H1 (cell line): ENCODE data around the gene GRID1. TPM values are rescaled to one million over a fixed set of nuclear protein-coding genes. Genes with fewer than 3 reads are reported as not detected.

ENCODE experiments used
- BRCA1 ChIP-seq: IDR thresholded peaks from 2 replicates; pipeline ENCODE4 v1.6.1; 2012; ENCODE audit warnings: low read depth, low read length, improper control_type of control experiment
- CHD2 ChIP-seq: IDR thresholded peaks from 2 replicates; pipeline ENCODE4 v1.6.1; 2012; ENCODE audit warnings: low read length, improper control_type of control experiment
- CTBP2 ChIP-seq: IDR thresholded peaks from 2 replicates; pipeline ENCODE4 v1.7.0; 2011; ENCODE audit warnings: borderline replicate concordance, mild to moderate bottlenecking, moderate library complexity, mixed read lengths, low read length; ENCODE audit not compliant: insufficient read depth, insufficient read length
- MAFK ChIP-seq: IDR thresholded peaks from 2 replicates; pipeline ENCODE4 v1.6.1; 2012; ENCODE audit warnings: low read depth, mild to moderate bottlenecking, improper control_type of control experiment, low read length
- PHF8 ChIP-seq: fragments of 200-600 bp; sonication (generic); conservative IDR thresholded peaks from 2 replicates; pipeline ENCODE4 v1.7.1; 2012; ENCODE audit warnings: low read depth, mild to moderate bottlenecking, inconsistent platforms, low read length, moderate library complexity
- TAF7 ChIP-seq: optimal IDR thresholded peaks from 2 replicates; pipeline ENCODE3; 2011; ENCODE audit warnings: low read depth, mild to moderate bottlenecking, inconsistent platforms, low read length, moderate library complexity, borderline replicate concordance
- polyA plus RNA-seq, 7 experiments: library from polyadenylated mRNA; depleted of rRNA in 3 of 7; stranded (reverse) in 5 of 7; unstranded in 2 of 7; fragments of >200 nt in 5 of 7; fragments of 200-250 nt in 2 of 7; gene quantifications; 1 replicate in 5 of 7; 2 replicates in 1 of 7; 4 replicates in 1 of 7; pipeline versions ENCODE4 v1.2.1 to v1.2.3, GENCODE V29; 2011 to 2013; ENCODE audit warnings: missing spikeins in 2 of 7, mixed read lengths in 2 of 7
- total RNA-seq: library from RNA; stranded (reverse); fragmentation: NEBNext Ultra II Directional; extraction: Animal tissue kit (Norgen Biotek cat#: 25700); gene quantifications from 2 replicates; pipeline ENCODE4 v1.2.1, GENCODE V29; 2021
- TF ChIP-seq, protein P1 (sequence below): fragments of 300-600 bp; sonication (generic); IDR thresholded peaks from 2 replicates; pipeline ENCODE4 v1.7.1; 2012; ENCODE audit warnings: low read length, moderate library complexity, mild to moderate bottlenecking, inconsistent platforms; ENCODE audit not compliant: insufficient replicate concordance
- TF ChIP-seq, protein P2 (sequence below): IDR thresholded peaks from 2 replicates; pipeline ENCODE4 v1.6.1; 2012; ENCODE audit warnings: low read length, inconsistent platforms
- TF ChIP-seq, protein P3 (sequence below): IDR thresholded peaks from 2 replicates; pipeline ENCODE4 v1.6.1; 2012; ENCODE audit warnings: inconsistent platforms

GRID1 gene
- total and polyA plus RNA-seq, 2 of the 8 experiments (the other 6 are each of a cell fraction or from before 2014, with no cell fraction given), result 0.22 to 0.30 TPM

DNA sequence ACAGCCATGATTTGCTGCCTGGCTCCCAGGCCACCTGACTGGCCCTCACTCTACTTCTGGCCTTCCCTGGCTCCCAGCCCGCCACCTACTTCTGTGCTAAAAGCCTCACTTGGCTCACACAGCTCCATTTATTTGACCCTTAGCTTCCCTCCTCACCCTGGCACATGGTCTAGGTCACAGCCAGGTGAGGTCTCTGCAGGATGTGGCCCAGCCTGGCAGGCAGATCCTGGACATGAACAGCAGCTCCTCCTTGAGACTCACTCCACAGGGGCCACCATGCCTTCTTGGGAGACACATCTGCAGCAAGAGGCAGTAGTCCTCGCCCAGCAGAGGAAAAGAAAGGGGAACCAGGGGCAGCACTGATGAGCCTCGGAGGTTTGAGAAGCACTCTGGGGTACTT, 64.6 kb downstream of the GRID1 start (continued):
- TF ChIP-seq, protein P1, sequence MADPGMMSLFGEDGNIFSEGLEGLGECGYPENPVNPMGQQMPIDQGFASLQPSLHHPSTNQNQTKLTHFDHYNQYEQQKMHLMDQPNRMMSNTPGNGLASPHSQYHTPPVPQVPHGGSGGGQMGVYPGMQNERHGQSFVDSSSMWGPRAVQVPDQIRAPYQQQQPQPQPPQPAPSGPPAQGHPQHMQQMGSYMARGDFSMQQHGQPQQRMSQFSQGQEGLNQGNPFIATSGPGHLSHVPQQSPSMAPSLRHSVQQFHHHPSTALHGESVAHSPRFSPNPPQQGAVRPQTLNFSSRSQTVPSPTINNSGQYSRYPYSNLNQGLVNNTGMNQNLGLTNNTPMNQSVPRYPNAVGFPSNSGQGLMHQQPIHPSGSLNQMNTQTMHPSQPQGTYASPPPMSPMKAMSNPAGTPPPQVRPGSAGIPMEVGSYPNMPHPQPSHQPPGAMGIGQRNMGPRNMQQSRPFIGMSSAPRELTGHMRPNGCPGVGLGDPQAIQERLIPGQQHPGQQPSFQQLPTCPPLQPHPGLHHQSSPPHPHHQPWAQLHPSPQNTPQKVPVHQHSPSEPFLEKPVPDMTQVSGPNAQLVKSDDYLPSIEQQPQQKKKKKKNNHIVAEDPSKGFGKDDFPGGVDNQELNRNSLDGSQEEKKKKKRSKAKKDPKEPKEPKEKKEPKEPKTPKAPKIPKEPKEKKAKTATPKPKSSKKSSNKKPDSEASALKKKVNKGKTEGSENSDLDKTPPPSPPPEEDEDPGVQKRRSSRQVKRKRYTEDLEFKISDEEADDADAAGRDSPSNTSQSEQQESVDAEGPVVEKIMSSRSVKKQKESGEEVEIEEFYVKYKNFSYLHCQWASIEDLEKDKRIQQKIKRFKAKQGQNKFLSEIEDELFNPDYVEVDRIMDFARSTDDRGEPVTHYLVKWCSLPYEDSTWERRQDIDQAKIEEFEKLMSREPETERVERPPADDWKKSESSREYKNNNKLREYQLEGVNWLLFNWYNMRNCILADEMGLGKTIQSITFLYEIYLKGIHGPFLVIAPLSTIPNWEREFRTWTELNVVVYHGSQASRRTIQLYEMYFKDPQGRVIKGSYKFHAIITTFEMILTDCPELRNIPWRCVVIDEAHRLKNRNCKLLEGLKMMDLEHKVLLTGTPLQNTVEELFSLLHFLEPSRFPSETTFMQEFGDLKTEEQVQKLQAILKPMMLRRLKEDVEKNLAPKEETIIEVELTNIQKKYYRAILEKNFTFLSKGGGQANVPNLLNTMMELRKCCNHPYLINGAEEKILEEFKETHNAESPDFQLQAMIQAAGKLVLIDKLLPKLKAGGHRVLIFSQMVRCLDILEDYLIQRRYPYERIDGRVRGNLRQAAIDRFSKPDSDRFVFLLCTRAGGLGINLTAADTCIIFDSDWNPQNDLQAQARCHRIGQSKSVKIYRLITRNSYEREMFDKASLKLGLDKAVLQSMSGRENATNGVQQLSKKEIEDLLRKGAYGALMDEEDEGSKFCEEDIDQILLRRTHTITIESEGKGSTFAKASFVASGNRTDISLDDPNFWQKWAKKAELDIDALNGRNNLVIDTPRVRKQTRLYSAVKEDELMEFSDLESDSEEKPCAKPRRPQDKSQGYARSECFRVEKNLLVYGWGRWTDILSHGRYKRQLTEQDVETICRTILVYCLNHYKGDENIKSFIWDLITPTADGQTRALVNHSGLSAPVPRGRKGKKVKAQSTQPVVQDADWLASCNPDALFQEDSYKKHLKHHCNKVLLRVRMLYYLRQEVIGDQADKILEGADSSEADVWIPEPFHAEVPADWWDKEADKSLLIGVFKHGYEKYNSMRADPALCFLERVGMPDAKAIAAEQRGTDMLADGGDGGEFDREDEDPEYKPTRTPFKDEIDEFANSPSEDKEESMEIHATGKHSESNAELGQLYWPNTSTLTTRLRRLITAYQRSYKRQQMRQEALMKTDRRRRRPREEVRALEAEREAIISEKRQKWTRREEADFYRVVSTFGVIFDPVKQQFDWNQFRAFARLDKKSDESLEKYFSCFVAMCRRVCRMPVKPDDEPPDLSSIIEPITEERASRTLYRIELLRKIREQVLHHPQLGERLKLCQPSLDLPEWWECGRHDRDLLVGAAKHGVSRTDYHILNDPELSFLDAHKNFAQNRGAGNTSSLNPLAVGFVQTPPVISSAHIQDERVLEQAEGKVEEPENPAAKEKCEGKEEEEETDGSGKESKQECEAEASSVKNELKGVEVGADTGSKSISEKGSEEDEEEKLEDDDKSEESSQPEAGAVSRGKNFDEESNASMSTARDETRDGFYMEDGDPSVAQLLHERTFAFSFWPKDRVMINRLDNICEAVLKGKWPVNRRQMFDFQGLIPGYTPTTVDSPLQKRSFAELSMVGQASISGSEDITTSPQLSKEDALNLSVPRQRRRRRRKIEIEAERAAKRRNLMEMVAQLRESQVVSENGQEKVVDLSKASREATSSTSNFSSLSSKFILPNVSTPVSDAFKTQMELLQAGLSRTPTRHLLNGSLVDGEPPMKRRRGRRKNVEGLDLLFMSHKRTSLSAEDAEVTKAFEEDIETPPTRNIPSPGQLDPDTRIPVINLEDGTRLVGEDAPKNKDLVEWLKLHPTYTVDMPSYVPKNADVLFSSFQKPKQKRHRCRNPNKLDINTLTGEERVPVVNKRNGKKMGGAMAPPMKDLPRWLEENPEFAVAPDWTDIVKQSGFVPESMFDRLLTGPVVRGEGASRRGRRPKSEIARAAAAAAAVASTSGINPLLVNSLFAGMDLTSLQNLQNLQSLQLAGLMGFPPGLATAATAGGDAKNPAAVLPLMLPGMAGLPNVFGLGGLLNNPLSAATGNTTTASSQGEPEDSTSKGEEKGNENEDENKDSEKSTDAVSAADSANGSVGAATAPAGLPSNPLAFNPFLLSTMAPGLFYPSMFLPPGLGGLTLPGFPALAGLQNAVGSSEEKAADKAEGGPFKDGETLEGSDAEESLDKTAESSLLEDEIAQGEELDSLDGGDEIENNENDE, result no peak
- TF ChIP-seq, protein P2, sequence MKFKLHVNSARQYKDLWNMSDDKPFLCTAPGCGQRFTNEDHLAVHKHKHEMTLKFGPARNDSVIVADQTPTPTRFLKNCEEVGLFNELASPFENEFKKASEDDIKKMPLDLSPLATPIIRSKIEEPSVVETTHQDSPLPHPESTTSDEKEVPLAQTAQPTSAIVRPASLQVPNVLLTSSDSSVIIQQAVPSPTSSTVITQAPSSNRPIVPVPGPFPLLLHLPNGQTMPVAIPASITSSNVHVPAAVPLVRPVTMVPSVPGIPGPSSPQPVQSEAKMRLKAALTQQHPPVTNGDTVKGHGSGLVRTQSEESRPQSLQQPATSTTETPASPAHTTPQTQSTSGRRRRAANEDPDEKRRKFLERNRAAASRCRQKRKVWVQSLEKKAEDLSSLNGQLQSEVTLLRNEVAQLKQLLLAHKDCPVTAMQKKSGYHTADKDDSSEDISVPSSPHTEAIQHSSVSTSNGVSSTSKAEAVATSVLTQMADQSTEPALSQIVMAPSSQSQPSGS, result no peak
- TF ChIP-seq CHD2 (no peak), BRCA1 (no peak), TAF7 (no peak), PHF8 (no peak), MAFK (no peak), CTBP2 (no peak)
- TF ChIP-seq, protein P3, sequence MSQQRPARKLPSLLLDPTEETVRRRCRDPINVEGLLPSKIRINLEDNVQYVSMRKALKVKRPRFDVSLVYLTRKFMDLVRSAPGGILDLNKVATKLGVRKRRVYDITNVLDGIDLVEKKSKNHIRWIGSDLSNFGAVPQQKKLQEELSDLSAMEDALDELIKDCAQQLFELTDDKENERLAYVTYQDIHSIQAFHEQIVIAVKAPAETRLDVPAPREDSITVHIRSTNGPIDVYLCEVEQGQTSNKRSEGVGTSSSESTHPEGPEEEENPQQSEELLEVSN, result no peak
